ENCODE results near the gene ITGB1BP2. TPM values are rescaled to one million over a fixed set of nuclear protein-coding genes. Genes with fewer than 3 reads are reported as not detected.

Gene ITGB1BP2
- total and polyA plus RNA-seq, 2 of the 13 experiments (the other 11 are each of a cell fraction or from before 2014, with no cell fraction given) = 0.90 to 2.2 TPM

- TF ChIP-seq ZNF407 (CRISPR knock-in tag; IDR thresholded peaks at IDR 0.05; ENCODE audit: not compliant biosample characterization) = no peak
- TF ChIP-seq, protein P1, sequence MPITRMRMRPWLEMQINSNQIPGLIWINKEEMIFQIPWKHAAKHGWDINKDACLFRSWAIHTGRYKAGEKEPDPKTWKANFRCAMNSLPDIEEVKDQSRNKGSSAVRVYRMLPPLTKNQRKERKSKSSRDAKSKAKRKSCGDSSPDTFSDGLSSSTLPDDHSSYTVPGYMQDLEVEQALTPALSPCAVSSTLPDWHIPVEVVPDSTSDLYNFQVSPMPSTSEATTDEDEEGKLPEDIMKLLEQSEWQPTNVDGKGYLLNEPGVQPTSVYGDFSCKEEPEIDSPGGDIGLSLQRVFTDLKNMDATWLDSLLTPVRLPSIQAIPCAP (CRISPR knock-in tag; IDR thresholded peaks at IDR 0.05; ENCODE audit: low read depth) = no peak
- no peak for TF ChIP-seq ZNF263 (CRISPR knock-in tag; IDR thresholded peaks at IDR 0.05)
- TF ChIP-seq KDM2A (CRISPR knock-in tag; IDR thresholded peaks at IDR 0.05; ENCODE audit: borderline replicate concordance, low read depth) = peak; percentile 38; the same call in 1 of the 2 replicates
- peak; percentile 54; the same call in 1 of the 2 replicates for TF ChIP-seq ARID4A (CRISPR knock-in tag; IDR thresholded peaks at IDR 0.05; ENCODE audit: borderline replicate concordance)
- TF ChIP-seq ZNF143 (CRISPR knock-in tag; IDR thresholded peaks at IDR 0.05) = no peak
- peak; percentile 40; the same call in 1 of the 2 replicates for TF ChIP-seq GATAD1 (CRISPR knock-in tag; IDR thresholded peaks at IDR 0.05)
- TF ChIP-seq RORA (CRISPR knock-in tag; IDR thresholded peaks at IDR 0.05) = no peak
- TF ChIP-seq ZFP36 (IDR thresholded peaks at IDR 0.05; ENCODE audit: borderline replicate concordance, low read depth, low read length, partially characterized antibody) = no peak
- no peak for TF ChIP-seq NFRKB (IDR thresholded peaks at IDR 0.05)
- TF ChIP-seq ZNF703 (CRISPR knock-in tag; IDR thresholded peaks at IDR 0.05; ENCODE audit: borderline replicate concordance) = no peak
- TF ChIP-seq ZNF672 (CRISPR knock-in tag; IDR thresholded peaks at IDR 0.05) = no peak
Measured at GRCh38 chrX:71283403-71284143, 18.0 kb upstream of the ITGB1BP2 start, which contains the start of gene NONO (continued).
